HEK293T (cell line): Measurements from ENCODE around the gene USP24.

ENCODE experiments used
- ARNT ChIP-seq: fragments of 450-650 bp; IDR thresholded peaks from 2 replicates; pipeline ENCODE4 v1.6.1; 2017; ENCODE audit warnings: mild to moderate bottlenecking
- FOXA1 ChIP-seq: fragments of 450-650 bp; IDR thresholded peaks from 2 replicates; pipeline ENCODE4 v1.6.1; 2016; ENCODE audit warnings: mild to moderate bottlenecking
- HDGF ChIP-seq: fragments of 450-650 bp; IDR thresholded peaks from 2 replicates; pipeline ENCODE4 v1.6.1; 2017; ENCODE audit warnings: antibody characterized with exemption, borderline replicate concordance
- SP1 ChIP-seq: fragments of 450-650 bp; IDR thresholded peaks from 2 replicates; pipeline ENCODE4 v1.6.1; 2017
- SUZ12 ChIP-seq: fragments of 450-650 bp; IDR thresholded peaks from 2 replicates; pipeline ENCODE4 v1.6.1; 2016; ENCODE audit warnings: mild to moderate bottlenecking
- TARDBP ChIP-seq: fragments of 450-650 bp; IDR thresholded peaks from 2 replicates; pipeline ENCODE4 v1.6.1; 2016

GRCh38 chr1:55138823-55139222, 76.3 kb downstream of the USP24 start:
- TF ChIP-seq FOXA1 (no peak), SP1 (no peak), SUZ12 (no peak), HDGF (no peak), TARDBP (no peak), ARNT (no peak)
